Panc1 (cell line): ENCODE results near the gene FBP2. TPM values are rescaled to one million over a fixed set of nuclear protein-coding genes. Genes with fewer than 3 reads are reported as not detected.

Experiments
- ATAC-seq: fragments of 200-7000 bp; cut with Tn5 transposase; 2 replicates; pipeline ENCODE4 v1.9.1; 2020; ENCODE audit warnings: mild to moderate bottlenecking, moderate library complexity
- BruUV-seq: library from RNA; stranded (reverse); fragments of 400-500 nt; replicated peaks from 2 replicates; lab custom pipeline; 2021; lab: Mats Ljungman, UMichigan
- CTCF ChIA-PET: fragments of 300-600 bp; sonication (Branson Sonifier 250); formaldehyde crosslinking; loops from one replicate; lab custom pipeline; 2022; ENCODE audit warnings: antibody characterized with exemption; lab: Charles Lee
- POLR2A ChIA-PET: fragments of 300-600 bp; sonication (Branson Sonifier 250); formaldehyde crosslinking; loops from one replicate; lab custom pipeline; 2022; ENCODE audit warnings: antibody characterized with exemption; lab: Charles Lee
- DNase-seq: peaks from one replicate; pipeline ENCODE4 v3.0.0-alpha.2; 2010; ENCODE audit warnings: low read depth, low spot score
- H3K27ac ChIP-seq: 2 replicates; pipeline ENCODE4 v1.5.1; 2011; ENCODE audit warnings: mild to moderate bottlenecking, low read length, inconsistent platforms
- H3K27me3 ChIP-seq: fragments of 200-500 bp; sonication (Bioruptor generic); 2 replicates; pipeline ENCODE4 v1.6.0; 2014; ENCODE audit warnings: low read length, inconsistent platforms; ENCODE audit not compliant: control insufficient read depth, insufficient read depth
- H3K36me3 ChIP-seq: fragments of 200-500 bp; sonication (Bioruptor generic); 2 replicates; pipeline ENCODE4 v1.5.1; 2014; ENCODE audit warnings: inconsistent platforms, mild to moderate bottlenecking, low read length, moderate library complexity; ENCODE audit not compliant: control insufficient read depth, insufficient read depth
- H3K4me1 ChIP-seq: 2 replicates; pipeline ENCODE4 v1.5.1; 2011; ENCODE audit warnings: inconsistent platforms, mild to moderate bottlenecking, low read length, moderate library complexity; ENCODE audit not compliant: control insufficient read depth, insufficient read depth
- H3K4me3 ChIP-seq, 2 experiments: 2 replicates each; pipeline ENCODE4 v1.5.1; 2011 to 2012; ENCODE audit warnings: low read depth in 2 of 2, low read length in 2 of 2, mild to moderate bottlenecking in 2 of 2, inconsistent platforms in 1 of 2, moderate library complexity in 1 of 2
- H3K9me3 ChIP-seq: fragments of 200-500 bp; sonication (Bioruptor generic); 2 replicates; pipeline ENCODE4 v1.5.1; 2014; ENCODE audit warnings: low read depth, mild to moderate bottlenecking, inconsistent platforms, low read length, moderate library complexity; ENCODE audit not compliant: control insufficient read depth, insufficient read depth
- POLR2AphosphoS5 ChIP-seq: IDR thresholded peaks from 2 replicates; pipeline ENCODE4 v1.6.1; 2012; ENCODE audit warnings: mild to moderate bottlenecking, low read depth, low read length, moderate library complexity
- SIN3A ChIP-seq: IDR thresholded peaks from 2 replicates; pipeline ENCODE4 v1.6.1; 2012; ENCODE audit warnings: low read depth, mild to moderate bottlenecking, low read length, moderate library complexity, borderline replicate concordance; ENCODE audit not compliant: insufficient read depth
- TCF7L2 ChIP-seq: IDR thresholded peaks from 2 replicates; pipeline ENCODE4 v1.6.1; 2011; ENCODE audit warnings: mild to moderate bottlenecking, low read depth, low read length, inconsistent platforms
- in situ Hi-C: cut with HindIII; loops from 2 replicates; pipeline ENCODE4 v1.10.0; 2016; ENCODE audit warnings: low sequenced_read_pairs, low pct_unique_long_range_greater_than_20kb
- intact Hi-C: fragments of 100-400 bp; cut with micrococcal nuclease; formaldehyde crosslinking; loops from one replicate; pipeline ENCODE4 v1.10.0; 2022; ENCODE audit not compliant: unreplicated experiment
- total RNA-seq: library from RNA; stranded (reverse); gene quantifications from one replicate; pipeline ENCODE4 v1.2.1, GENCODE V29; 2021; ENCODE audit not compliant: unreplicated experiment
- TF ChIP-seq, protein P1 (sequence below), 2 experiments: IDR thresholded peaks; 2 replicates each; pipeline ENCODE4 v1.6.1; 2011 to 2012; ENCODE audit warnings: low read depth in 2 of 2, control low read depth in 1 of 2, low read length in 1 of 2, mild to moderate bottlenecking in 1 of 2, moderate library complexity in 1 of 2; ENCODE audit not compliant: insufficient read depth in 1 of 2
- TF ChIP-seq, protein P2 (sequence below): fragments of 450-650 bp; IDR thresholded peaks from 2 replicates; pipeline ENCODE4 v1.5.1; 2017; ENCODE audit warnings: mild to moderate bottlenecking

The FBP2 gene
- total RNA-seq, 1 experiment from 2014 or later: not detected

DNA sequence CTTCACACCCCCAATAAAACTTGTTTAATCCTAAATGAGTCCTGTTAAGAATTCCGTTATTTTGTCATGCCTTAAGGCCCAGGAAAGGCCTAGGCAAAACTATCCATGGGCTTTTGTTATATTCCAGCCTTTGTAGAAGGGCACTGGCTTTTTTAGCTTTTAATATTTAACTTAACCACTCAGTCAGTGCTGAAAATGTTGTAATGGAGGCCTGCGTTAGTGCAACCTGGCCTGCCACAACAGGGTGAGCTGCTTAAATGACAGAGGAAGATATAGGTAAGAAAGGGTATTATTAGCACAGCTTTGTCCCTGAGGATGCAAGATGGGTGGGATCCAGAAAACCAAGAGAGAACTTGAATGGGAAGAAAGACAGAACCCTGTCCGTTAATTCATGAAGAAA is 78.9 kb downstream of the FBP2 start:
- H3K27me3 ChIP-seq: no peaks in the 10 kb centered on the region
- no peaks in the 10 kb centered on the region for H3K4me1 ChIP-seq
- ATAC-seq: no peak
- no peak for DNase-seq
- intact Hi-C loops: no loop called here
- in situ Hi-C loops: no loop called here
- TF ChIP-seq TCF7L2 (no peak), SIN3A (no peak), POLR2AphosphoS5 (no peak)
- TF ChIP-seq, protein P1, sequence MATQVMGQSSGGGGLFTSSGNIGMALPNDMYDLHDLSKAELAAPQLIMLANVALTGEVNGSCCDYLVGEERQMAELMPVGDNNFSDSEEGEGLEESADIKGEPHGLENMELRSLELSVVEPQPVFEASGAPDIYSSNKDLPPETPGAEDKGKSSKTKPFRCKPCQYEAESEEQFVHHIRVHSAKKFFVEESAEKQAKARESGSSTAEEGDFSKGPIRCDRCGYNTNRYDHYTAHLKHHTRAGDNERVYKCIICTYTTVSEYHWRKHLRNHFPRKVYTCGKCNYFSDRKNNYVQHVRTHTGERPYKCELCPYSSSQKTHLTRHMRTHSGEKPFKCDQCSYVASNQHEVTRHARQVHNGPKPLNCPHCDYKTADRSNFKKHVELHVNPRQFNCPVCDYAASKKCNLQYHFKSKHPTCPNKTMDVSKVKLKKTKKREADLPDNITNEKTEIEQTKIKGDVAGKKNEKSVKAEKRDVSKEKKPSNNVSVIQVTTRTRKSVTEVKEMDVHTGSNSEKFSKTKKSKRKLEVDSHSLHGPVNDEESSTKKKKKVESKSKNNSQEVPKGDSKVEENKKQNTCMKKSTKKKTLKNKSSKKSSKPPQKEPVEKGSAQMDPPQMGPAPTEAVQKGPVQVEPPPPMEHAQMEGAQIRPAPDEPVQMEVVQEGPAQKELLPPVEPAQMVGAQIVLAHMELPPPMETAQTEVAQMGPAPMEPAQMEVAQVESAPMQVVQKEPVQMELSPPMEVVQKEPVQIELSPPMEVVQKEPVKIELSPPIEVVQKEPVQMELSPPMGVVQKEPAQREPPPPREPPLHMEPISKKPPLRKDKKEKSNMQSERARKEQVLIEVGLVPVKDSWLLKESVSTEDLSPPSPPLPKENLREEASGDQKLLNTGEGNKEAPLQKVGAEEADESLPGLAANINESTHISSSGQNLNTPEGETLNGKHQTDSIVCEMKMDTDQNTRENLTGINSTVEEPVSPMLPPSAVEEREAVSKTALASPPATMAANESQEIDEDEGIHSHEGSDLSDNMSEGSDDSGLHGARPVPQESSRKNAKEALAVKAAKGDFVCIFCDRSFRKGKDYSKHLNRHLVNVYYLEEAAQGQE (IDR thresholded peaks at IDR 0.05; ENCODE audit: insufficient read depth in 1 of 2, low read depth in 2 of 2, low read length in 1 of 2): no peak
- TF ChIP-seq, protein P2, sequence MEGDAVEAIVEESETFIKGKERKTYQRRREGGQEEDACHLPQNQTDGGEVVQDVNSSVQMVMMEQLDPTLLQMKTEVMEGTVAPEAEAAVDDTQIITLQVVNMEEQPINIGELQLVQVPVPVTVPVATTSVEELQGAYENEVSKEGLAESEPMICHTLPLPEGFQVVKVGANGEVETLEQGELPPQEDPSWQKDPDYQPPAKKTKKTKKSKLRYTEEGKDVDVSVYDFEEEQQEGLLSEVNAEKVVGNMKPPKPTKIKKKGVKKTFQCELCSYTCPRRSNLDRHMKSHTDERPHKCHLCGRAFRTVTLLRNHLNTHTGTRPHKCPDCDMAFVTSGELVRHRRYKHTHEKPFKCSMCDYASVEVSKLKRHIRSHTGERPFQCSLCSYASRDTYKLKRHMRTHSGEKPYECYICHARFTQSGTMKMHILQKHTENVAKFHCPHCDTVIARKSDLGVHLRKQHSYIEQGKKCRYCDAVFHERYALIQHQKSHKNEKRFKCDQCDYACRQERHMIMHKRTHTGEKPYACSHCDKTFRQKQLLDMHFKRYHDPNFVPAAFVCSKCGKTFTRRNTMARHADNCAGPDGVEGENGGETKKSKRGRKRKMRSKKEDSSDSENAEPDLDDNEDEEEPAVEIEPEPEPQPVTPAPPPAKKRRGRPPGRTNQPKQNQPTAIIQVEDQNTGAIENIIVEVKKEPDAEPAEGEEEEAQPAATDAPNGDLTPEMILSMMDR: no peak
- BruUV-seq: no TSS peak
- no peaks in the 10 kb centered on the region for H3K9me3 ChIP-seq
- H3K36me3 ChIP-seq: no peaks in the 10 kb centered on the region
- no peak overlapping the region for H3K4me3 ChIP-seq
- CTCF ChIA-PET: no interaction called here
- POLR2A ChIA-PET: no interaction called here
- no peak overlapping the region for H3K27ac ChIP-seq

- H3K27me3 ChIP-seq: no peaks in the 10 kb centered on the region
- BruUV-seq: no TSS peak
- H3K4me3 ChIP-seq: no peak overlapping the region
- H3K9me3 ChIP-seq: no peaks in the 10 kb centered on the region
- H3K36me3 ChIP-seq: no peaks in the 10 kb centered on the region
- intact Hi-C loops: no loop called here
- DNase-seq (no peak), ATAC-seq (no peak)
- no peak overlapping the region for H3K27ac ChIP-seq
- TF ChIP-seq, protein P1 (IDR thresholded peaks at IDR 0.05; ENCODE audit: insufficient read depth in 1 of 2, low read depth in 2 of 2, low read length in 1 of 2): no peak
- TF ChIP-seq TCF7L2: no peak
- no peak for TF ChIP-seq POLR2AphosphoS5
- TF ChIP-seq, protein P2: no peak
- no peak for TF ChIP-seq SIN3A
- H3K4me1 ChIP-seq: no peaks in the 10 kb centered on the region
- in situ Hi-C loops: no loop called here
- ChIA-PET POLR2A (interaction anchor here (0.7 kb wide), 1 partner anchor 451 kb away, joined by 15 read pairs; no protein-coding TSS in a partner anchor), CTCF (no interaction called here)
Measured at GRCh38 chr9:94511955-94512265, 81.7 kb downstream of the FBP2 start.
